HepG2 (cell line): ENCODE data around the gene AHCY. TPM values are rescaled to one million over a fixed set of nuclear protein-coding genes. Genes with fewer than 3 reads are reported as not detected.

Experiments used
- AGO1 ChIP-seq: fragments of 200-400 bp; formaldehyde crosslinking; IDR thresholded peaks from 2 replicates; pipeline ENCODE4 v1.6.1; 2017; ENCODE audit warnings: mild to moderate bottlenecking, low read depth, low read length, moderate library complexity; ENCODE audit not compliant: poor library complexity, severe bottlenecking
- ATF2 ChIP-seq: sonication (generic); formaldehyde crosslinking; IDR thresholded peaks from 2 replicates; pipeline ENCODE4 v1.4.0; 2020; ENCODE audit warnings: missing genetic modification reagents
- CHD4 ChIP-seq: fragments of 200-600 bp; sonication (generic); IDR thresholded peaks from 2 replicates; pipeline ENCODE4 v1.7.0; 2017; ENCODE audit warnings: mild to moderate bottlenecking, low read length, borderline replicate concordance
- CREB1 ChIP-seq, 2 experiments: fragments of 450-650 bp in 1 of 2; IDR thresholded peaks; 2 replicates each; pipeline ENCODE4 v1.6.1; 2016 to 2017; ENCODE audit warnings: control low read depth in 1 of 2, mild to moderate bottlenecking in 1 of 2, missing compliant biosample characterization in 1 of 2, missing genetic modification characterization in 1 of 2
- ETV6 ChIP-seq: sonication (generic); formaldehyde crosslinking; conservative IDR thresholded peaks from 2 replicates; pipeline ENCODE4 v1.4.0; 2020; ENCODE audit warnings: missing genetic modification reagents
- KLF15 ChIP-seq: sonication (generic); formaldehyde crosslinking; IDR thresholded peaks from 2 replicates; pipeline ENCODE4 v1.8.1; 2023; ENCODE audit warnings: borderline replicate concordance, mild to moderate bottlenecking, inconsistent platforms, missing genetic modification reagents, mixed read lengths
- MEF2D ChIP-seq: sonication (generic); formaldehyde crosslinking; IDR thresholded peaks from 2 replicates; pipeline ENCODE4 v1.5.1; 2020; ENCODE audit warnings: mild to moderate bottlenecking, missing genetic modification reagents
- MIER3 ChIP-seq: IDR thresholded peaks from 2 replicates; pipeline ENCODE4 v1.6.1; 2016; ENCODE audit warnings: missing compliant biosample characterization, borderline replicate concordance
- MTA3 ChIP-seq: sonication (generic); formaldehyde crosslinking; IDR thresholded peaks from 2 replicates; pipeline ENCODE4 v1.4.0; 2020; ENCODE audit warnings: missing genetic modification reagents
- NR2C2 ChIP-seq: sonication (generic); formaldehyde crosslinking; IDR thresholded peaks from 2 replicates; pipeline ENCODE4 v1.4.0; 2020; ENCODE audit warnings: missing genetic modification reagents, mild to moderate bottlenecking, moderate library complexity, borderline replicate concordance
- PBX3 ChIP-seq: sonication (generic); formaldehyde crosslinking; IDR thresholded peaks from 2 replicates; pipeline ENCODE4 v1.8.1; 2023; ENCODE audit warnings: missing genetic modification reagents, inconsistent platforms, borderline replicate concordance
- PHF20 ChIP-seq: sonication (generic); formaldehyde crosslinking; IDR thresholded peaks from 2 replicates; pipeline ENCODE4 v1.5.0; 2020; ENCODE audit warnings: mild to moderate bottlenecking, missing genetic modification reagents
- PHF21A ChIP-seq: sonication (generic); formaldehyde crosslinking; IDR thresholded peaks from 2 replicates; pipeline ENCODE4 v1.5.0; 2020; ENCODE audit warnings: mild to moderate bottlenecking, missing genetic modification reagents
- TFE3 ChIP-seq: IDR thresholded peaks from 2 replicates; pipeline ENCODE4 v1.6.1; 2016
- ZFP41 ChIP-seq: sonication (generic); formaldehyde crosslinking; IDR thresholded peaks from 2 replicates; pipeline ENCODE4 v1.4.0; 2020; ENCODE audit warnings: mild to moderate bottlenecking, missing genetic modification reagents, borderline replicate concordance
- ZFX ChIP-seq: sonication (generic); formaldehyde crosslinking; IDR thresholded peaks from 2 replicates; pipeline ENCODE4 v1.4.0; 2020; ENCODE audit warnings: mild to moderate bottlenecking, low read depth, missing genetic modification reagents, moderate library complexity
- ZNF12 ChIP-seq: sonication (generic); formaldehyde crosslinking; IDR thresholded peaks from 2 replicates; pipeline ENCODE4 v1.5.0; 2020; ENCODE audit warnings: missing genetic modification reagents
- ZNF143 ChIP-seq: sonication (generic); formaldehyde crosslinking; IDR thresholded peaks from 2 replicates; pipeline ENCODE4 v1.4.0; 2020; ENCODE audit warnings: missing genetic modification reagents
- ZNF280D ChIP-seq: sonication (generic); formaldehyde crosslinking; IDR thresholded peaks from 2 replicates; pipeline ENCODE4 v1.5.1; 2020; ENCODE audit warnings: mild to moderate bottlenecking, missing genetic modification reagents
- ZNF432 ChIP-seq: sonication (generic); formaldehyde crosslinking; IDR thresholded peaks from 2 replicates; pipeline ENCODE4 v1.5.0; 2020; ENCODE audit warnings: missing genetic modification reagents, mild to moderate bottlenecking, borderline replicate concordance
- ZNF460 ChIP-seq: sonication (generic); formaldehyde crosslinking; IDR thresholded peaks from 2 replicates; pipeline ENCODE4 v1.5.1; 2020; ENCODE audit warnings: missing genetic modification reagents, mild to moderate bottlenecking, borderline replicate concordance
- ZNF749 ChIP-seq: sonication (generic); formaldehyde crosslinking; IDR thresholded peaks from 2 replicates; pipeline ENCODE4 v1.8.0; 2022; ENCODE audit warnings: mild to moderate bottlenecking, missing genetic modification reagents, moderate library complexity, borderline replicate concordance
- ZNF850 ChIP-seq: sonication (generic); formaldehyde crosslinking; conservative IDR thresholded peaks from 2 replicates; pipeline ENCODE4 v1.9.0; 2021; ENCODE audit warnings: mild to moderate bottlenecking, missing genetic modification reagents
- polyA plus RNA-seq, 8 experiments: library from polyadenylated mRNA; depleted of rRNA in 3 of 8; stranded (reverse) in 7 of 8; unstranded in 1 of 8; fragments of >200 nt; fragmentation: Illumina TruSeq in 4 of 8; extraction: Trizol in 4 of 8; gene quantifications; 2 replicates each; pipeline versions ENCODE4 v1.2.1 to v1.2.3, GENCODE V29; 2011 to 2016; ENCODE audit warnings: low read depth in 4 of 8, missing spikeins in 1 of 8, mixed read lengths in 1 of 8; ENCODE audit not compliant: insufficient read depth in 1 of 8
- total RNA-seq, 5 experiments: library from RNA; depleted of rRNA; stranded (reverse); fragments of >200 nt; fragmentation: Illumina TruSeq; extraction: Trizol; gene quantifications; 2 replicates each; pipeline ENCODE4 v1.2.3, GENCODE V29; 2016; ENCODE audit warnings: low read depth in 1 of 5

Gene AHCY
- total and polyA plus RNA-seq, 2 of the 13 experiments (the other 11 are each of a cell fraction or from before 2014, with no cell fraction given): 407 to 419 TPM

- TF ChIP-seq ZNF280D (CRISPR knock-in tag) (no peak), MIER3 (CRISPR knock-in tag) (no peak), CREB1 (IDR thresholded peaks at IDR 0.05) (no peak), CREB1 (CRISPR knock-in tag; IDR thresholded peaks at IDR 0.05) (no peak), PHF21A (CRISPR knock-in tag) (no peak; the same call in 1 of the 2 replicates), MEF2D (CRISPR knock-in tag) (no peak), ZNF749 (no peak), ZNF12 (CRISPR knock-in tag) (no peak), PBX3 (CRISPR knock-in tag) (no peak), KLF15 (CRISPR knock-in tag) (no peak), ZNF850 (CRISPR knock-in tag) (no peak), ZNF143 (CRISPR knock-in tag) (no peak), ZNF432 (CRISPR knock-in tag) (no peak), ZNF460 (CRISPR knock-in tag) (no peak), ZFP41 (no peak), NR2C2 (no peak), CHD4 (peak; percentile 98), MTA3 (CRISPR knock-in tag) (no peak), ATF2 (no peak), AGO1 (no peak), PHF20 (CRISPR knock-in tag) (no peak), ZFX (CRISPR knock-in tag) (peak; percentile 50; the same call in 1 of the 2 replicates), TFE3 (CRISPR knock-in tag) (peak; percentile 14; the same call in 1 of the 2 replicates), ETV6 (CRISPR knock-in tag) (no peak)
Measured at GRCh38 chr20:34334654-34335407, 31.7 kb upstream of the AHCY start (continued).
